Muscle of leg (tissue), 11 donors: ENCODE results near the gene CHSY3. TPM values are rescaled to one million over a fixed set of nuclear protein-coding genes. Genes with fewer than 3 reads are reported as not detected.

Source experiments
- DNase-seq: peaks from one replicate; pipeline ENCODE4 v3.0.0; 2013
- H3K27ac ChIP-seq: one replicate; pipeline ENCODE4 v1.5.1; 2013; ENCODE audit warnings: mild to moderate bottlenecking, low read length, control low read depth
- H3K27me3 ChIP-seq: one replicate; pipeline ENCODE4 v1.6.1; 2013; ENCODE audit warnings: low read length; ENCODE audit not compliant: control insufficient read depth, insufficient read depth
- H3K36me3 ChIP-seq: one replicate; pipeline ENCODE4 v1.6.1; 2013; ENCODE audit warnings: low read length; ENCODE audit not compliant: control insufficient read depth, insufficient read depth
- H3K4me1 ChIP-seq: one replicate; pipeline ENCODE4 v1.6.1; 2013; ENCODE audit warnings: low read length; ENCODE audit not compliant: control insufficient read depth, insufficient read depth
- H3K4me3 ChIP-seq: one replicate; pipeline ENCODE4 v1.5.1; 2013; ENCODE audit warnings: low read length, control low read depth
- H3K9me3 ChIP-seq: replicated peaks from 2 replicates; pipeline ENCODE4 v1.6.1; 2013; ENCODE audit warnings: low read depth, low read length; ENCODE audit not compliant: control insufficient read depth
- WGBS: methylation state at CpG from one replicate; pipeline ENCODE4 v1.1.5; 2013; ENCODE audit warnings: missing lambda C conversion rate; ENCODE audit not compliant: insufficient coverage; 5-methylcytosine and 5-hydroxymethylcytosine counted together
- polyA plus RNA-seq, 8 donors: library from polyadenylated mRNA; unstranded; fragments of 120-200 nt; gene quantifications; one replicate each; pipeline versions ENCODE4 v1.2.1 to v1.2.3, GENCODE V29; 2013; ENCODE audit warnings: inconsistent platforms in 1 of 8, low replicate concordance in 1 of 8; ENCODE audit not compliant: insufficient read length in 8 of 8, insufficient read depth in 1 of 8
- total RNA-seq: library from RNA; stranded (reverse); fragments of 120-200 nt; gene quantifications from one replicate; pipeline ENCODE4 v1.2.4, GENCODE V29; 2013

CHSY3 gene
- total and polyA plus RNA-seq, 9 donors = 4.5 to 9.3 (median 6.3) TPM

DNA sequence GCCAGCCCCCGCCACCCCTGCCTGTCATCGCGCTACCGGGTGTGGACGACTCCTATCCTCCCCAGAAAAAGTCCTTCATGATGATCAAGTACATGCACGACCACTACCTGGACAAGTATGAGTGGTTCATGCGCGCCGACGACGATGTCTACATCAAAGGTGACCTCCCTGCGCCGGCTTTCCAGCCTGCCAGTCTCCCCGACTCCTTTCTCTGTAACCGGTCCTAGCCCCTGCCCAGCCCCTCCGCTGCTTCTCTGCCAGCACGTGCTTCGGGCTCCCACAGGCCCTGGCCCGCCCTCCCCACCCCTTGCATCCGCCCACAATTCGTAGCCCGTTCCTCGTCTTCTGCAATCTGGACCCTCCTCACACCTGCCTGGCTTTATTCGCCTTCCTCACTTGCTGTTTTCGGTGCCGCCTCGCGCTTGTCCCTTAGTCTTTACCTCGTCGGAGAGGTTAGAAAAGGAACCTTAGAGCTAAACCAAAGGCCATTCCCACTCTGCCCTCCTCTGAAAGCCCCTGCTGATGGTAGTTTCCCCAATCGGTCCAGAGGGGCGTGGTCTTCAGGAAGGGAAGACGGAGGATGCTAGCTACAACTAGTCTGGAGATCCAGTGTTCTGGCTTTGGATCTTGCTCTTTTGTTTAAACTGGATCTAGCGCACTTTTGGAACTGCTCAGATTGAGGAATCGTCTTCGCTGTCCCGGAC lies 1.4 kb downstream of the CHSY3 start:
- Histone ChIP-seq H3K27me3 (peaks cover 11% of the 10 kb centered on the region), H3K9me3 (no peaks in the 10 kb centered on the region), H3K36me3 (peaks cover 4% of the 10 kb centered on the region), H3K27ac (no peak overlapping the region), H3K4me1 (peaks cover 17% of the 10 kb centered on the region), H3K4me3 (peak overlapping the region; percentile 79)
- peak; percentile 65 for DNase-seq
- WGBS = under 1% methylated on average over 32 of the region's 37 CpGs

DNA sequence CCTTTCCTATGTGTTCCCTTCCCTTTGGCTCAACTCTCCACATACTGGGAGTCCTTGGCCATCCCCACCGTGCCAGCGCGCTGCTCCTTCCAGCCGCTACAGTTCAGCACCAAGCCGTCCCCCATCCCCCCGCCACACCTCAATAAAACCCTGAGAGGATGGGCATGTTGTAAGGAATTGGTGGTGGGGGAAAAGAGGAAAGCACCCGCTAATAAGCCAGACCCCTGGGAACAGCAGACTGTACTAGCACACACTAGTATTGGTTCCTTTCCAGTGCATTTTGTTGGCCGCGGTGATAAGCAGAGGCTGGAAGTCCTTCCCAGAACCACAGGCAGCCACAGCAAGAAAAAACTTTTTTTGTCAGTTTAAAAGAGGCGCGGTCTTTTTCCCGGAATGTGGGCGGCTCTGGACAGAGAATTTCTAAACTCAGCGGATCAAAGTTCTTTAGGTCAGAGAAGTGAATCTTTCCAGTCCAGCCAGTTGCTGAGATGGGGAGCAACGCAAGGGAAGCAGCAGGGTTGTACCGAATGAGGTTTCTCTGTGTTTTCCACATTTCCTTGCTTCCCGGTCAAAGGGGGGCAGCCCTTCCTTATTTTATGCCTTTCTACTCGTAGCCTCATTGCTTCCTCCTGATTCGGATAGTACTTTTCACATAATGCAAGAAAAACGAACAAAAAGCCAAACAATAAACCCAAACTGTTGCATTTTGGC lies 2.1 kb downstream of the CHSY3 start:
- Histone ChIP-seq H3K36me3 (peaks cover 4% of the 10 kb centered on the region), H3K4me3 (peak overlapping the region; percentile 79), H3K9me3 (no peaks in the 10 kb centered on the region), H3K4me1 (peaks cover 17% of the 10 kb centered on the region), H3K27ac (peak overlapping the region; percentile 9), H3K27me3 (peaks cover 11% of the 10 kb centered on the region)
- WGBS = 0% methylated on average over 10 of the region's 20 CpGs
- peak; percentile 79 for DNase-seq

DNA sequence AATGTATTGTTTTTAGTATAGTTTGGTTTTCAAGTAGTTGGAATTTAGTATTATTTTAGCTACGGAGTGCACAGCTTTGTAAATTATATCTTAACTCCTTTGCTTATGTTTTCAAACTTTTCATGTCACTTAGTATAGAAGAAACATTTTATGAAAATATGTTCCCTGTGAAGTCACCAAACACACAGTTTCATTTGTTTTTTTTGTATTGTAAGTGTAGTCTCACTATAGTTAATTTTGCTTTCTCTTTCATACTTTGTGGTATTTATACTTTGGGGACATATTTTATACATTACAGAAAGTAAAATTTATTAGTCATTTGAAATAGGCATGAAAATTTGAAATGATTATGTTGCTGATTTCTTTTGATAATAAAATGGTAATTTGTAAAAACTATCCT lies 5.0 kb downstream of the CHSY3 start:
- Histone ChIP-seq H3K4me1 (peaks cover 13% of the 10 kb centered on the region), H3K36me3 (peaks cover 4% of the 10 kb centered on the region), H3K27me3 (peaks cover 11% of the 10 kb centered on the region), H3K27ac (no peak overlapping the region), H3K9me3 (no peaks in the 10 kb centered on the region), H3K4me3 (no peak overlapping the region)
- no peak for DNase-seq
- WGBS = no CpG with 5 or more reads among the region's 1 CpG

DNA sequence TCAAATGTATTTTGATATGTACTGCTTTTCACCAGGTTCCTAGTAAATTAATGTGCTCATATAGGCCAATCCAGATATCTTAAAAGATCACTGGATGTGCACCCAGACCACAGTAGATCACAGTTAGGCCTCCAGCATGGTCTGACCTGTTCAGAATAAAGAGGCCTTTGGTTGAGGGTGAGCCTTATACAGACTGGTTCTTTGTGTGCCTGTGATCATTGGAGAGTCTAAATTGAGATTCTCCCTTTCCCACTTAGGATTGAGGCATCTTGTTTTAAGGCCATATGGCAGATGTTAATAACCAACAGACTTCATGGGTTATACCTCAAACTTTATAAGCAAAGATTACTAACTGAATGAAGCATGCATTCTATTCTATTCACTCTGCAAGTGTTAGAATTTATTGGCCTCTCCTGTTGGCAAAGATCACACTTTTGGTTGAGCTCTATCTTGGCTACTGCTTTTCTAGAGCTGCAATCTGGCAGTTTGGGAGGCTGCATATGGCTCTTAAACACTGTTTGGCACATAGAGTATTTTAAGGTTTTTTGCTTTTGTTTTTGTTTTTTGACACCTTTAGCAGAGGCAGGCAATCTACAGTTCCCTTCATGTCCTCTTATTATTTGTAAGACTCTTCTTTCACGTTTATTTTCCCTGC lies 8.5 kb downstream of the CHSY3 start:
- Histone ChIP-seq H3K27me3 (no peaks in the 10 kb centered on the region), H3K4me3 (no peak overlapping the region), H3K27ac (no peak overlapping the region), H3K9me3 (no peaks in the 10 kb centered on the region), H3K4me1 (no peaks in the 10 kb centered on the region), H3K36me3 (peaks cover 4% of the 10 kb centered on the region)
- no CpG with 5 or more reads among the region's 1 CpG for WGBS
- DNase-seq = peak; percentile 13

DNA sequence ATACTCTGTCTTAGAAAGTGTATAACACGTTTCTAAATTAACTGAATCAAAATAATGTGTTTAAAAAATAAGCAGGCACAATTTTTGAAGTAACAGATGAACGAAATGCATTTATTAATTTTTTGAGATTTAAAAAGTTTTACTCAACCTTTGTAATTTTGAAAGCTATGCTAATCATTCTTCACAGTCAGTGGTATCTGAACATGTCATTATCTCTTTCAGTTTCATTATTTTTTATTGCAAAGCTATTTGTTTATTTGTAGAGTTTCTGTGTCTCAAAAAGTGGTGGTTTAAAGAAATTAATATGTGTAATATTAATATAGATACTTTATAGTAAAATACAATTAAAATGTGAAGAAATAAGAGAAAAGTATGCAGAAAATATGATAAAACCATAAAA lies 11.2 kb downstream of the CHSY3 start:
- H3K4me1 ChIP-seq = no peaks in the 10 kb centered on the region
- no CpG with 5 or more reads among the region's 2 CpGs for WGBS
- H3K27ac ChIP-seq = no peak overlapping the region
- no peaks in the 10 kb centered on the region for H3K27me3 ChIP-seq
- no peaks in the 10 kb centered on the region for H3K9me3 ChIP-seq
- no peaks in the 10 kb centered on the region for H3K36me3 ChIP-seq
- DNase-seq = no peak
- H3K4me3 ChIP-seq = no peak overlapping the region

DNA sequence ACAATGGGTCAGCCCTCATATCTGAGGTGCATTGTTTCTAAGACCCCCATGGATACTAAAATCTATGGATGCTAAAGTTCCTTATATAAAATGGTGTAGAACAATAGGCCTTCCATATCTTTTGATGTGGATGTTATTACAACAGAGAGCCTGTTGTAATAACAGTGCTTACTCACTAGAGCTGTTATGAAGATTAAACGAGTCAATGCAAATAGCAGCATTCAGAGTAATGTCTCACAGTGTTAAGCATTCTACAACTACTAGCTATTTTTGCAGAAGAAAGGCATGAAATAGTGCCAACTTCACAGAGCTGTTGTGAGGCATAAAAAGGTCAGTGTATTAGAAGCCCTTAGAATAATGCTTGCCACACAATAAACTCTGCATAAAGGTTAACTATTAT lies 13.0 kb downstream of the CHSY3 start:
- Histone ChIP-seq H3K4me3 (no peak overlapping the region), H3K27ac (no peak overlapping the region), H3K9me3 (no peaks in the 10 kb centered on the region), H3K36me3 (peaks cover 6% of the 10 kb centered on the region), H3K4me1 (no peaks in the 10 kb centered on the region), H3K27me3 (no peaks in the 10 kb centered on the region)
- WGBS = no CpG with 5 or more reads among the region's 1 CpG
- DNase-seq = no peak

DNA sequence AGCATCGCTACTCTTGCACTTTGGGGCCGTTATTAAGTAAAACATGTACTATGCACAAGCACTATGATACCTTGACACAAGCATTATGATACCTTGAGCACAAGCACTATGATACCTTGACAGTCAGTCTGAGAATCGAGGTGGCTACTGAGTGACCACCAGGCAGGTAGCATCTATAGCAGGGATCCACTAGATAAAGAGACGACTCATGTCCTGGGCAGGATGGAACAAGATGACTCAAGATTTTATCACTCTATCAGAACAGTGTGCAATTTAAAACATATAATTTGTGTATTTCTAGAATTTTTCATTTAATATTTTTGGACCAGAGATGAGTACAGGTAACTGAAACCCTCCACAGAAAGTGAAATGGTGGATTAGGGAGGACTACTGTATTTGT lies 16.9 kb downstream of the CHSY3 start:
- DNase-seq = no peak
- WGBS = 91% methylated on average over 2 of the region's 4 CpGs
- no peaks in the 10 kb centered on the region for H3K9me3 ChIP-seq
- H3K36me3 ChIP-seq = peaks cover 6% of the 10 kb centered on the region
- H3K4me1 ChIP-seq = no peaks in the 10 kb centered on the region
- no peaks in the 10 kb centered on the region for H3K27me3 ChIP-seq
- no peak overlapping the region for H3K4me3 ChIP-seq
- no peak overlapping the region for H3K27ac ChIP-seq

DNA sequence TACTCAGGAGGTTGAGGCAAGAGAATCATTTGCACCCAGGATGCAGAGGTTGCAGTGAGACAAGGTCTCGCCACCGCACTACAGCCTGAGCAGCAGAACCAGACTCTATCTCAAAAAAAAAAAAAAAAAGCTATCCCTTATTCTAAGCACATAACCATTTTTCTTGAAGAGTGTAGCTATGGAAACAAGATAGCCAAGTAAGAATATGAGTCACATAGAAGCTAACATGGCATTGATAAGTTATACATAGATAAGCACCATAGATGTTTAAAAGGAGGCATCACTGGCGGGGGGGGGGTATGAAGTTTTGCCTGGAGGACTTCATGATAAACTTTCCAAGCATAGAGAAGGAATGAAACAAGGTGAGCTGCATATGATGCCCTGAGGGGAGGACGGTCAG lies 26.0 kb downstream of the CHSY3 start:
- WGBS = no CpG with 5 or more reads among the region's 4 CpGs
- no peaks in the 10 kb centered on the region for H3K9me3 ChIP-seq
- H3K4me3 ChIP-seq = no peak overlapping the region

DNA sequence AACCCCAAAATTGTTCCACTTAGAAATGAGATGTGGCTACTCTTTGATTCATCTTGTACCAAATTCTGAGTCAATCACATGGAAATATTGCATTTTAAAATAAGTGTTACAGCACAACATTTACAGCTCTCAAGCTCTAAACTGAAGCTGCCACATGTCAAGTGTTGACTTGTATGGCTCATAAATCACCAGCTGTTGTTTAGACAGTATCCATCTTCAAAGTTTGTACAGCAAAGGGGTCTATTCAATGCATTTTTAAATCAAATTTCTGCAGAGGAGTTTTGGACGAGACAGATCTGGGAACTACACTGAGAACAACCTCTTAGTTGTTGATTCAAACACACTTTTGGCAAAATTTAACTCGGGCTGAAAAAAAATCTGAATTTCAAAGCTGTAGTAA lies 31.4 kb downstream of the CHSY3 start:
- DNase-seq = no peak
- peaks cover 14% of the 10 kb centered on the region for H3K9me3 ChIP-seq
- H3K36me3 ChIP-seq = no peaks in the 10 kb centered on the region
- H3K4me3 ChIP-seq = no peak overlapping the region
- H3K27ac ChIP-seq = no peak overlapping the region
- WGBS = no CpG with 5 or more reads among the region's 2 CpGs
- no peaks in the 10 kb centered on the region for H3K4me1 ChIP-seq
- no peaks in the 10 kb centered on the region for H3K27me3 ChIP-seq

More for the DNA sequence above, 26.0 kb downstream of the CHSY3 start:
- Histone ChIP-seq H3K27ac (no peak overlapping the region), H3K27me3 (no peaks in the 10 kb centered on the region), H3K36me3 (no peaks in the 10 kb centered on the region), H3K4me1 (no peaks in the 10 kb centered on the region)
- no peak for DNase-seq

DNA sequence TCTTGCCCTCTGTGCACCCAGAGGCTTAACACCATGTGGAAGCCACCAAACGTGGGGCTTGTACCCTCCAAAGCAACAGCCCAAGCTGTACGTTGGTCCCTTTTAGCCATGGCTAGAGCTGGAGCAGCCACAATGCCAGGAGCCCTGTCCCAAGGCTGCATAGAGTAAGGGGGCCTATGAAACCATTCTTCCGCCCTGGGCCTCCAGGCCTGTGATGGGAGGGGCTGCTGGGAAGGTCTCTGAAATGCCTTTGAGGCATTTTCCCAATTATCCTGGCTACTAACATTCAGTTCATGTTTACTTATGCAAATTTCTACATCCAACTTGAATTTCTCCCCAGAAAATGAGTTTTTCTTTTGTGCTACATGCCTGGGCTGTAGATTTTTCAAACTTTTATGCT lies 33.8 kb downstream of the CHSY3 start:
- DNase-seq = no peak

More for the DNA sequence above, 33.8 kb downstream of the CHSY3 start:
- Histone ChIP-seq H3K4me1 (no peaks in the 10 kb centered on the region), H3K27ac (no peak overlapping the region), H3K36me3 (no peaks in the 10 kb centered on the region), H3K9me3 (peaks cover 14% of the 10 kb centered on the region), H3K27me3 (no peaks in the 10 kb centered on the region), H3K4me3 (no peak overlapping the region)
- WGBS = 92% methylated on average over 2 of the region's 3 CpGs
